ENCODE results near the gene PTPN5. TPM values are rescaled to one million over a fixed set of nuclear protein-coding genes. Genes with fewer than 3 reads are reported as not detected.
"Not testable (repeated sequence)": the region's sequence is repeated elsewhere in the genome, so short reads cannot be mapped to it uniquely, and the experiment has no call there.

PTPN5 gene
- total RNA-seq = not detected

DNA sequence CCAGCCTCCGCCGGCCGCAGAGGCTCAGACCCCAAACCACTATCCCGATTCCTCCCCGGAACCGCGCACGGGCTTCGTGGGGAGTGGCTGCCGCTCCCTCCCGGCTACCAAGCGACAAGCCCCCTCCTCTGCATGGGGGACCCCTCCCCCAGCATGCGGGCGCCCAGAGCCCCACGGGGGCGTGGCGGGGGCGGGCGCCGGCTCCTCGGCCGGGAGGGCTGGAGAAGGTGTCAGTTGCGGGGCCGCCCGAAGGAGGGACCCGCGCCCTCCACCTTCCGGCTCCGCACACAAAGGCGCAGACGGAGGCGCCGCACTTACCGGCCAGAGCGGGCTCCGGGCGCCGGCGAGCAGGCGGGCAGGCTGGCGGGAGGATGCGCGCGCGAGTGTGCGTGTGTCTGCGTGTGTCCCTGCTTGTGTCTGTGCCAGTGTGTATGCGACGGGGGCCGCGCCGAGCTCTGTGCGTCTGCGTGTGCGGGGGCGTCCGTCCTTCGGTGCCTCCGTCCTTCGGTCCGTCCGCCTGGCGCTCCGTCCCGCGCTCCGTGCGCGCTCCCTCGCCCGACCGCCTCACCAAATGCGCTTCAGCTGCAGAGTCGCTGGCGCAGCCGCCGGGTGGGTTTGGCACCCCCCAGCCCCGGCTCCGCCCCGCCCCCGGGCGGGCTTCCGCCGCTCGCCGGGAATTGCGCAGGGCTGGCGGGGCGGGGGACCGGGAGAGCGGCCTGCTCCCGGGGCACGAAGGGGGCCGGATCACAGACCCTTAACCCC, at the start of gene PTPN5:
PTPN5 (minus strand) TSS at position 592 of the 762 bp plus-strand sequence. CDS start 19,840 bp downstream, outside the sequence.
- DNase-seq (ENCODE audit: low spot score) (no peak), ATAC-seq (no peak)

DNA sequence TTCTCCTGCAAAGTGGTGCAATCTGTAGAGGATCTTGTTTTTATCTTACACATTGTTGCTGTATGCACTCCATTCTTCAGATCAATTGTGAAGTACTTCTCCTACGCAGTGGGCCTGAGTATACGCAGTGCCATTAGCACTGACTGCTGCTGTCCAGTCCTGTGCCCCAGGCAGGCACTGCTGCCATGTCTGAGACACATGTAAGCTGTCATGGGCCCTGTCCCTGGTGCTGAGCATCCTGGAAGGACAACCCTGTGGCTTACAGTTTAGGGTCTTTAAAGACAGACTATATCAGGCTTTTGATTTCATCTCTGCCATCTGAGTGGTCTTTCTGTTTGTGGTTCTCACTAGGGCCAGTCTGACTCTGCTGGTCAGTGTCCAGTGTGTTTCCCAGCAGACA, 44.8 kb upstream of the PTPN5 start:
- ATAC-seq (no peak), DNase-seq (ENCODE audit: low spot score) (no peak)

DNA sequence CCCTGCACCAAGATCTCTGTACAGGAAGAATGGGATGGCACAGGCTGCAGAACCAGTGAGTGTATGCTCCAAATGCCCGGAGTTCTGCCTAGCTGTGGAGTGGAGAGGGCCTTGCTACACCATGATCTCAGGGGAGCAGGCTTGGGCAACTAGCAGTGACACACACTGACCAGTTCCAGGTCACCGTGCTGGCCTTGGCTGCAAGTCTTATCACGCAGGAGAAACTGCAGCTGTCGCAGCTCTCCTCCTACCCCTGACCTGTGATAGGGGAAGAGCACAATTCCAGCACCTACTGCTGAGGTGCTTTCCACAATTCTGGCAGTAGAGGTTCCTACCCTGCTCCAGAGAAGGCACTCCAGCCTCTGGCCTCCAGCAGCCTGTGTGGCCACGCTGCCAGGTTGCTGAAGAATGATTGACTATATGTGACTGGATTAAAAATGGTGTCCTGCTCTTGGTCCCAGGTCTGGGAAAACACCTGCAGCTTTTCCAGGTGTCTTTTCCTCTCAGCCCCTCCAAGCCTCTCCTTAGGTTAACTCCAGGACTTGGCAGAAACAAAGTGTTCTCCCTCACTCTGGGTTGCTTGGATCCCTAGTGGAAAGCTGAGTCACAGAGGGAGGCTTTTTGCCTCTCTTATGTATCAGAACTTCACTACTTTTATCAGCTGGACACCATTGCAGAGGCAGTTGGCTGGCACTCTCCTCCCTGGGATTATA, 43.3 kb upstream of the PTPN5 start:
- DNase-seq (ENCODE audit: low spot score) (no peak), ATAC-seq (no peak)

DNA sequence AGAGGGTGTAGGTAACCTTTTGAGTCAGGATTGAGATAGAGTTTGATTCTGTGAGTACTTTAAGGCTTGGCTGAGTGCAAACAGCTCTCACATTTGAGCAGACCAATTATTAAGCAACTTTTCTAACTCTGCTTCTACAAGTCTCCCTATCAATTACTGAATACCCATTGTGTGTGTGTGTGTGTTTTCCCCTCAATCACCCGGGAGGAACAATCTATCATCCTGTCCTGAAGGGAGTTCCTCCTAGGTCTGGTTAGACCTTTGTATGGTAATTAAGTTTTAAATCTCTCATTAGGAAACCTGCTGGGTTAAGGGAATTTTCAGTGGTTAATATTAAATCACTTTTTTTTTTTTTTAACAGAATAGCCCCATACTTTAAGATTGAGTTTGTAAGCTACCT, 28.6 kb upstream of the PTPN5 start:
- ATAC-seq; DNase-seq (ENCODE audit: low spot score): not testable (repeated sequence)

DNA sequence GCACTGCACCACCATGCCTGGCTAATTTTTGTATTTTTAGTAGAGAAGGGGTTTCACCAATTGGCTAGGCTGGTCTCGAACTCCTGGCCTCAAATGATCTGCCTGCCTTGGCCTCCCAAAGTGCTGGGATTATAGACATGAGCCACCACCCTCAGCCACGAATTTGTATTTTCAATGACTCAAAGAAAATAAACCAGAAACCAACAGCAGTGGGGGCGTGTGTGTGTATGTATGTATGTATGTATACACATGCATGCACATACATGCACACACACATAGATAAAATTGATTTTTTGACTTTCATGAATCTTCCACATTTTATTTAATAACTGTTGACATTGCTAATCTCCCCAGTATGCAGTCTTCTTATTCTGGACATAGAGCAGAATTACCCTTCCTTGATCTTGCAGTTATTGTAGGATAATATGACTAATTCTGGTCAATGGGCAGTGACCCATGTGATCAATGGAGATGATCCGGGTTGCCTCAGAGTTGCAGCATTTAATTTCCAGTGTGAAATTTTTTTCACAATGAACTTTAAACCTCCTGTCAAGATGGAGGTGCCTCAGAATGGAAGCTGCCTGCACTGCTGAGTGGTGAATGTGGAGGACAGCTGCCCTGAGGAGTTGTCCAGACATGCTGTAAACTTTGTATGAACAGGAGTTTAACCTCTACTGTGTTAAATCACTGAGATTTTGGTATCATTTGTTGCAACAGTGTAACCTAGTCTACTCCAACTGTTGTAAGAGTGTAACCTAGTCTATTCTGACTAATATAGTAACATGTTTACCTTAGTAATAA, 12.8 kb upstream of the PTPN5 start:
- no peak for ATAC-seq
- DNase-seq (ENCODE audit: low spot score) = no peak

DNA sequence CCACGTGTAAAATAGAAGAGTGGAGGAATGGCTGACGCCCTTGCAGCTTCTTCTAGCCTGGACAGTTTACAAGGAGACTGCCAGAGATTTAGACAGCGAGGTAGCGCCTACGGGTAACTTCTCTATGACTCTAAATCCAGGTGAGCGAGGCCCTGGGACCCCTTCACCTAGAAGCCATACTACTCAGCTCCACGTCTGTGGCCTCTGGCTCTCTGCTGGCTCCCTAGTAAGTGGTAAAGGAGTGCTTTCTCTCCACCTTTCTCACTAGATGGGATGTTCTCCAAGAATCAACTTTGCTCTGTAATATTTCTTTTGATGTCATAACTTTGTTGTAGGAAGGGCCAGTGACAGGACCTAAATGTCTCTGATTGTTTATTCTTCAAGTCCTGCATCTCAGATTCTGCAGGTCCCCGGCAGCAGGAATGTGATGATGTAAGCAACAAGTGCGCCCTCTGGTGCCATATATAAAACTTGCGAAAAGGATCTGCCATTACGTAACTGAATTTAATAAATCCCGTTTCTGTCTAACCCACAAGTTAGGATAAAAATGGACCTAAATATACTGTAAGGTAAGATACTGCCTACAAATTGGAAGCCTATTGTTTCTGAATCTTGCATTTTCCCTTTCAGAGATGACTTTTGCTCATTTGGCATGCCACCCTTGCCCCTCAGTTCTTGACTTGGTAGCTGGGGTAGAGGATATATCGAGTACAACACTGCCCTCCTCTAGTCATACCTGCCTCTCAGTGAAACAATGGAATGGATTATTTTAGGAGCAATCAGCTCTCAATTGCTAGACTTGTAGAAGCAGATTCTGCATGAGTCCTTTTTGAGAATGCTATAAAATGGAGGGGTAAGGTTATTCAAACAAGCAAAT, 11.0 kb upstream of the PTPN5 start:
- DNase-seq (ENCODE audit: low spot score) (no peak), ATAC-seq (peak; percentile 83)

DNA sequence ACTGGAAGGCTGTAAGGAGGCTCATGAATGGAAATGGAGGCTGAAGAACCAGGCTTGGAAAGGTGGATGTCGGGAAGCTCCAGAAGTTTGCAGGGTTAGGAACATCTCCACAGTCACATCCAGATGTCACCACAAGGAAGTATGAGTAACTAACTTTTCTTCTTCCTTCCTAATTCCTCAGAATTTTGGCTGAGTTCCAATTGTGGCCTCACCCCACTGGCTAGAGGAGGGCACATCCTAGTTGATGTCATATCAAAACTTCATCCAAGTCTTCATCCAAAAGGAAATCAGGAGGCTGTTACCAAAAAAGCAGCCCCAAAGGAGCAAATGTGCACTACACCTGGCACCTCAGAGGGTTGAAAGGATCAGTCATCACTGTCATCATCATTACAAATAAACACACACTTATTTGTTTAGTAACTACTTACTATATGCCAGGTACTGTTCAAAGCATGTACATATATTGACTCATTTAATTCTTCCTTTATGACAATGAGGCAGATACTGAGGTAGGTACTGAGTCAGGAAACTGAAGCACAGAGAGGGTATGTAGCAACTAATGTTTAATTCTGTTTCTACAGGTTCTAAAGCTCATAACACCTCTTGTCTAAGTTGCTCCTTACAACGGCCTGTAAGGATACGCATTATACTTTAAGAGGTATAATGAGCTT, 7.3 kb upstream of the PTPN5 start:
- ATAC-seq = no peak

DNA sequence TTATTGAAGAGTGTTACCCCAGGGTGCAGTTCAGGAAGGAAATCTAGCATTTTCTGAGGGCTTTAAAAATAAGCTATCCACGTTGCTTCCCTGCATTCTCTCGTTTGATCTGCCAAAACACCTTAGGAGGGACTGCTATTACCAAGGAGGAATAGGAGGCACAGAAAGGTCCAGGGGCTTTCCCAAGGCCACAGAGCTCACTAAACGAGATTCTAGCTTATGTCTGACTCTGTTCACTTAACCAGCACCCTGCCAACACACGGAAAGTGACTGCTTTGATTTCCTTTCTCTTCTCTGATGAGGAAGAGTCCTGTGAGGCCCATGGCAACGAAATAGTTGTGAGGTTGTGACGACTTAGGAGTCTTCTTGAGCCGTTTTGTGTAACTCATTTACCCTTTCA, 3.4 kb upstream of the PTPN5 start:
- DNase-seq (ENCODE audit: low spot score) (no peak), ATAC-seq (no peak)

More for the DNA sequence above, 7.3 kb upstream of the PTPN5 start:
- no peak for DNase-seq (ENCODE audit: low spot score)

DNA sequence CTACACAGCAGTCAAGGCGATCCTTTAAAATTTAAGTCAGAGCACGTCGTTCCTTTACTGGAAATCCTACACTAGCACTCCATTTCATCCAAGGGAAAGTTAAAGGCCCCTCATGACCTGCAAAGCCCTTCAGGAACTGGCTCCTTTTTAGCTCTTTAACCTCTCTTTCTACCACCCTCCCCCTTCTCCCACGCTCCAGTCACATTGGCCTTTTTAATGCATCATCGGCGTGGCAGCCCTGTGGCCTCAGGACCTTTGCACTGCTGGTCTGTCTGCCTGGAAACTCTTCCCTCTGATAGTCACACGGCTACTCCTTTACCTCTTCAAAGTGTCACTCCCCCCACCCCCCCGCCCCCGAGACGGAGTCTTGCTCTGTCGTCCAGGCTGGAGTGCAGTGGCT, 1.2 kb upstream of the PTPN5 start:
- DNase-seq (ENCODE audit: low spot score) (no peak), ATAC-seq (no peak)

DNA sequence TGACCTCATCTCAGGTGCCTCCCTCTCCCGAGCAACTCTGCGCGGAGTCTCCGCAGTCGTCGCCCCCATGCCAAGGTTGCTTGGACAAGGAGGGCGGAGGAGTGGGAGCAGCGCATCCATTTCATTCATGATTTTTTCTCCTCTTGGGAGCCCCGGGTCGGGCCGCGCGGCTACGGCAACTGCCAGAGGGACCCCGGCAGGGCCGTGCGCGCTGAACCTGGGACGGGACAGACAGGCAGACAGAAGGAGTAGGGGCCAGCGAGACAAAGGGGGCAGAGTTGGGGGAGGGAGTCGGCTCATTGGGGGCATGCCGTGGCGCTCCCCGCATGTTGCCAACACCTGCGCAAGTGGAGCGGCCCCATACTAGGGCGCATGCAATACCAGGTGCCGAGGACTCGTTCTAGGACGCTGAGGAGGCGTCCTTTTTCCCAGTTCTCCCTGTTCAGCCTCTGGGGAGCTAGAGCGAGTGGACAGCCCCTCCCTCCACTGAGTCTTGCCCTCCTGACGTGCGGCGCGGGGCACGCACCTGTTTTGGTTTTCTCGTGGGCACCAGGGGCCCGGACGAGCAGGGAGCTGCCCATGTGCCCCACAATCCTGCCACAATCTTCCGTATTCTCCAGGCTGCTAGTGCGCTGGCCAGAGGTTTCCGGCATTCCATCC, 501 bp upstream of the PTPN5 start:
- ATAC-seq (no peak), DNase-seq (ENCODE audit: low spot score) (no peak)

DNA sequence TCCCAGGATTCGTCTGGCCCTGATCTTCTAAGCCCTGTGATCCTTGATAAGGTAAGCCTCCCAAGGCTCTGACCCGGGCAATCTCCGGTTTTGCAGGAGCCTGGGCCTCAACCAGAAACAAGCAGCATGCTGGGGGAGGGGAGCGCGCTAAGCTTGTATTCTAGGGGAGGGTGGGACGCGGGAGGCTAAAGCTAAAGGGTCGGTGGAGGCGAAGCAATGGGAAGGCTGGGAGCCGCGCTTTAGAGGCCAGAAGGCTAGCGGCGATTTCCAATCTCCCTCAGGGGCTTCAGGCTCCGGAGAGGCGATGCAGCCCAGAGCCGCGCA, 753 bp downstream of the PTPN5 start:
- DNase-seq (ENCODE audit: low spot score) = no peak

DNA sequence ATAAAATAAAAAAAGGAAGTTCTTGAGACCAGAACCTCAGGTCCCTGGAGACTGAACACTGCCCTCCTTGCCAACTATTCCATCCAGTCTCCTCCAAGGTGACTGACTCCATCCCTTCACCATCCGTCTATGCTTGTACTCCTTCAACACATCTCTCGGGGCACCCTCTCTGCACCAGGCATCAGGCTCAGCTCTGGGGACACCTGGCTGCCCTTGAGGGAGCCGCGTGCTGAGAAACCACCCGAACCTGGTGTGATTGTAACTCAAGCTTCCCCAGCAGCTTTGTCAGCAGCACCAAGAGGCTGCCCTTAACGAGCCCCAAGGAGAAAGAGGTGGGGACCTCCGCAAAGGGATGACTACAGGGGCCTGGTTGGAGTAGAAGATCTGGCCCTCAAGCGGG, 1.7 kb downstream of the PTPN5 start:
- DNase-seq (ENCODE audit: low spot score) (no peak), ATAC-seq (no peak)

More for the DNA sequence above, 753 bp downstream of the PTPN5 start:
- no peak for ATAC-seq

DNA sequence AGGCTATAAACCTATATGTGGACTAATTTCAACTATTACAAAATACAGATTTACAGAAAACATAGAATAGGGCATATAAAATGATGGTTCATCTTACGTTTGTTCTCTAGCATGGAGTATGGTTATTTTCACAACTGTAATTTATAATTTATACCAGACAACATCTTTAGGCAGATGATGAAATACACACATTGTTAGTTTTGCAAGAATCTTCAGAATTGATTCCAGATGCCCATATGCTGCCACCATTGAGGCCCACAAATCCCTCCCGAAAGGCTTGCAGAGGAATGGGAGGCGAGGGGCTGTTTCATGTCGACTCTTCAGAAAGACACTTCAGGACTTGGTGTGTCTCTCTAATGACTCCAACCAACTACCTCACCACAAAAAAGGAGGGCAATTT, 6.2 kb downstream of the PTPN5 start:
- DNase-seq (ENCODE audit: low spot score) (no peak), ATAC-seq (no peak)

DNA sequence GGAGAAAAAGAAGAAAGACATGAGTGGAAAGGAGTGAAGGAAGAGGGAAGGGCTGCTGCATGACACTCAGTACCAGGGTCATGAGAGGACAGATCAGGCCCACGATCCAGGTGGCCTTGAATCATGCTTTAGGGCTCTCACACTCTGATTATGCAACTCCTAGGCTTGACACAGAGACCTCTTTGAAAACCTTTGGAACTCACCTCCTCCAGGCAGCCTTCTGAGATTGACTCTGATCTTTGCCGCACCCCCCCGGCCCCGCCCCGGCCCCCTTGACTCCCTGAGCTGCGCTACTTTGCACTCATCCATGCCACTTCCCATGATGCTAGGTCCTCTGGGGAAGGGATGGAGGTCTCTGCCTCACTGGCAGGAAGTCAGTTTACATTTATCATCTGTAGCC, 10.7 kb downstream of the PTPN5 start:
- DNase-seq (ENCODE audit: low spot score) = no peak
- ATAC-seq = no peak

DNA sequence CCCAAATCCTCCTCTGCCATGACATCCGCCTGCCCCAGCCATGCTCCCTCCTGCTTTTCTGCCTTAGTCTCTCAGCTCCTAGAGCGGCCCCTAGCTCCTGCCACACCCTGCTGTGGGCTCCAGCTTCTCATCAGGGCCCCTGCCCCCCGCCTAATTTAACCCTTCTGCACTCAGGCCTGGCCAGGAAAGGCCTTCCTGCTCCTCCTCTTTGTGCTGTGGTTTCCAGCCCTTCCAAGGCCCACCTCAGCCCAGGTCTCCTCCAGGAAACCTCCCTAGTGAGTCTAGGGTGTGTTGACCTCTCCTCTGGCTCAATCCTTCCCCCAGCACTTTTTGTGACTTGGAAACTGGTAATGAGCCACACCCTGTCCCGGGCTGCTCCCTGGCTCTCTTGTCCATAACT, 11.3 kb downstream of the PTPN5 start:
- DNase-seq (ENCODE audit: low spot score) (no peak), ATAC-seq (no peak)

DNA sequence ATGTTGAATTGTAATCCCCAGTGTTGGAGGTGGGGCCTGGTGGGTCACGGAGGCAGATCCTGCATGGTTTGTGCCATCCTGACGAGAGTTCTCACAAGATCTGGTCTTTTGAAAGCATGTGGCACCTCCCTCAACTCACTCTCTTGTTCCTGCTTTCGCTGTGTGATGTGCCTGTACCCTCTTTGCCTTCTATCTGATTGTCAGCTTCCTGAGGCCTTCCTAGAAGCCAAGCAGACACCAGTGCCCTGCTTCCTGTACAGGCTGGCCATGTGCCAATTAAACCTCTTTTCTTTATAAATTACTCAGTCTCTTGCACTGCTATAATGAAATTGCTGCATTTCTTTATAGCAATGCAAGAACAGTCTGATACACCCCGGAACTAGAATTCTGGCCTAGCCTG, 13.1 kb downstream of the PTPN5 start:
- DNase-seq (ENCODE audit: low spot score) = no peak
- no peak for ATAC-seq

DNA sequence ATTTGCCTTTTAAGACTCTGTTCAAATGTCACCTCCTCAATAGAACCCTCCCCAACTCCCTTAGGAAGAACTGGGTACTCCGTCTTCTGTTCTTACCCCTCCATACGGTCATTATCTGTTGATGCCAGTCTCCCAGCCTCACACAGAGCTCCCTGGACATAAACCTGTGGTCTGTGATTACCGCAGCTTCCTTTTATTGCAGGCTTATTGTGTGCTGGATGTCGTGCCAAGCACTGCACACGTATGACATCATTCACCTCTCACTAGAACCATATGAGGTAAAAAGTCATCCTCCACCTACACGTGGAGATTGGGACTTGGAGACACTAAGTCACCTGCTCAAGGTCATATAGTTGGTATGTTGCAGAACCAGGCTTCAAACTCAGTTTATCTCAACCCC, 15.3 kb downstream of the PTPN5 start:
- no peak for DNase-seq (ENCODE audit: low spot score)
- no peak for ATAC-seq

DNA sequence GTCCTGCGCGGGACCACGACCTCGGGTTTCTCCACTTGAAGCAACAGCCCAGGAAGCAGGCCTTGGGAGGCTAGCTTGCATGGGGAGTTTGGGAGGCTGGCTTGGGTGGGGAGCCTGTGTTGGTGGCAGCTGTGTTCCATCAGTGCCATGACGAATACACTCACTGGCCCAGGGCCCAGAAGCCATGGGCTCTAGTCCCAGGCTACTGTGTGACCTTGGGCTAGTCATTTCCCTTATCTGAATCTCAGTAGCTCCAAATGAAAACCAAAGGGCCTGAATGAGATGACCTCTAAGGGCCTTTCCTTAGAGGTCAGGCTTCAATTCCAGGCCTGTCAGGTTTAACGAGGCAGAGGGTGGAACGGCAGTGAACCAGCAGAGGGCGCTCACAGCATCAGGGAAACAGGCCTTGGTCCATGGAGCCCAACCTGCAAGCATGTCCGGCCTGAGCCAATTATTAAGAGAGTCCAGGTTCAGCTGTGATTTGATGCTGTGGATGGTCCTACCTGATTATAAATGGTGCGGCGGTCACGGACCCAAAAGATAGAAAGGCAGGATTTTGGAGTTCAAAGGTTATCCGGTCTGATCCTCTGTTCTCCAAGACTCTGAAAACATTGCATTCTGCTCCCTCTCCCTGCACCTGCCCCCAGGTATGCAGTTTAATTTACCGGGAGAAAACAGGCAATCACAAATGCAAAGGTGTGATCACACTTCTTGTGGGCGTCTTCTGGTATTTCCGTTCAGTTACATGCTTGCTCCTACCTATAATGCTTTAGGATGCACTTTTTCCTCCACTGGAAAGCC, 15.9 kb downstream of the PTPN5 start:
- peak; percentile 89 for ATAC-seq
- peak; percentile 57 for DNase-seq (ENCODE audit: low spot score)

DNA sequence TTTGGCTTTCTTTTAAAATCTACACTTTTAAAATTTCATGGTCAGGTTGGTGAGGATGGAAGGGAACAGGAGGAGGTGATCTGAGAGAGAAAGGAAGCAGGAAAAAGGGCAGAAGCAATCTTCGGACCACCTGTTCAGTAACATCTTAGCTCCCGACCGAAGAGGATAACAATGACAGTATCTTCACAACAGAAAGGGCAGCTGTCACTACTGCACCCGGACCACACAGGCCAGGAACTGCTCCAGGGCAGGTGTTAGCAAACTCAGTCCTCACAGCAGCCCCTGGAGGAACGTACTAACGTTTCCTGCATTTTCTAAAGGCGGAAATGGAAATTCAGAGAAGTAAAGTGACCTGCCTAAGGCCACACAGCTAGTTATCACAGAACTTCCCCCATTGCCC, 16.8 kb downstream of the PTPN5 start:
- ATAC-seq = no peak
- no peak for DNase-seq (ENCODE audit: low spot score)
